GM12878 (cell line): ENCODE data around the gene PTGIS. TPM values are rescaled to one million over a fixed set of nuclear protein-coding genes. Genes with fewer than 3 reads are reported as not detected.

ENCODE experiments used
- ATAC-seq: fragments of 200-7000 bp; cut with Tn5 transposase; 3 replicates; pipeline ENCODE4 v1.9.1; 2020; ENCODE audit warnings: mild to moderate bottlenecking, moderate library complexity
- BruUV-seq: library from RNA; stranded (reverse); fragments of 400-500 nt; replicated peaks from 2 replicates; lab custom pipeline; 2021; lab: Mats Ljungman, UMichigan
- CTCF ChIA-PET: fragments of 300-600 bp; sonication (Branson Sonifier 250); formaldehyde crosslinking; extraction: SDS; loops from one replicate; lab custom pipeline; 2021; ENCODE audit warnings: inconsistent platforms; lab: Yijun Ruan, JAX
- POLR2A ChIA-PET: fragments of 350-600 bp; formaldehyde crosslinking; extraction: SDS; loops from one replicate; lab custom pipeline; 2021; ENCODE audit warnings: inconsistent platforms; lab: Charles Lee
- RAD21 ChIA-PET: fragments of 300-600 bp; sonication (Branson Sonifier 250); formaldehyde crosslinking; loops from one replicate; lab custom pipeline; 2023; ENCODE audit warnings: antibody characterized with exemption; ENCODE audit not compliant: unreplicated experiment; lab: Charles Lee
- SMC1A ChIA-PET: fragments of 300-600 bp; sonication (Branson Sonifier 250); formaldehyde crosslinking; loops from one replicate; lab custom pipeline; 2023; ENCODE audit not compliant: unreplicated experiment, uncharacterized antibody; lab: Charles Lee
- DNase-seq: peaks from one replicate; pipeline ENCODE4 v3.0.0-alpha.2; 2011; ENCODE audit warnings: low read depth, low spot score
- FAIRE-seq: peaks from 3 replicates; lab custom pipeline; 2011; peaks lifted over from hg19 to GRCh38; lab: Jason Lieb, UNC
- H2AFZ ChIP-seq: 2 replicates; pipeline ENCODE4 v1.6.0; 2011; ENCODE audit warnings: low read depth, low read length, control low read depth; ENCODE audit not compliant: control insufficient read depth
- H3K27ac ChIP-seq: 2 replicates; pipeline ENCODE4 v1.5.1; 2011; ENCODE audit warnings: control low read depth; ENCODE audit not compliant: control insufficient read depth, insufficient read depth
- H3K27me3 ChIP-seq, 2 experiments: replicated peaks in 1 of 2; 2 replicates each; pipeline versions ENCODE4 v1.6.0 to v1.6.1; 2011; ENCODE audit warnings: low read length in 1 of 2; ENCODE audit not compliant: control insufficient read depth in 2 of 2, insufficient read depth in 2 of 2
- H3K36me3 ChIP-seq, 2 experiments: 2 replicates each; pipeline ENCODE4 v1.5.1; 2011; ENCODE audit warnings: low read length in 1 of 2; ENCODE audit not compliant: control insufficient read depth in 2 of 2, insufficient read depth in 2 of 2
- H3K4me1 ChIP-seq: 2 replicates; pipeline ENCODE4 v1.6.1; 2011; ENCODE audit warnings: mild to moderate bottlenecking, low read length, moderate library complexity, mixed read lengths; ENCODE audit not compliant: control insufficient read depth, insufficient read depth
- H3K4me2 ChIP-seq: 2 replicates; pipeline ENCODE4 v1.6.0; 2011; ENCODE audit warnings: control low read depth; ENCODE audit not compliant: control insufficient read depth, insufficient read depth
- H3K4me3 ChIP-seq: fragments of 200-600 bp; sonication (generic); 2 replicates; pipeline ENCODE4 v1.5.1; 2016
- H3K79me2 ChIP-seq: 2 replicates; pipeline ENCODE4 v1.6.0; 2011; ENCODE audit warnings: low read length; ENCODE audit not compliant: control insufficient read depth, insufficient read depth
- H3K9ac ChIP-seq: 2 replicates; pipeline ENCODE4 v1.8.0; 2011; ENCODE audit warnings: low read length, control low read depth, mixed read lengths; ENCODE audit not compliant: control insufficient read depth, insufficient read depth
- H3K9me3 ChIP-seq: replicated peaks from 3 replicates; pipeline ENCODE4 v1.5.1; 2011; ENCODE audit warnings: mild to moderate bottlenecking, low read length; ENCODE audit not compliant: control insufficient read depth, insufficient read depth
- H4K20me1 ChIP-seq: 2 replicates; pipeline ENCODE4 v1.6.0; 2011; ENCODE audit not compliant: control insufficient read depth, insufficient read depth
- POU2F2 ChIP-seq: IDR thresholded peaks from 3 replicates; pipeline ENCODE4 v1.6.1; 2011; ENCODE audit warnings: low read depth, mild to moderate bottlenecking, low read length, borderline replicate concordance
- RAD21 ChIP-seq: IDR thresholded peaks from 2 replicates; pipeline ENCODE4 v1.6.1; 2011; ENCODE audit warnings: mild to moderate bottlenecking, low read depth, low read length, moderate library complexity; ENCODE audit not compliant: insufficient read depth
- RUNX3 ChIP-seq: IDR thresholded peaks from 2 replicates; pipeline ENCODE4 v1.6.1; 2012; ENCODE audit warnings: low read length, inconsistent platforms
- SMC3 ChIP-seq: IDR thresholded peaks from 2 replicates; pipeline ENCODE4 v1.6.1; 2011; ENCODE audit warnings: low read length, improper control_type of control experiment, borderline replicate concordance
- SP1 ChIP-seq: IDR thresholded peaks from one replicate; pipeline ENCODE4 v1.6.1; 2011; ENCODE audit warnings: low read depth, low read length
- WGBS: methylation state at CpG from one replicate; pipeline ENCODE4 v1.1.6; 2016; ENCODE audit warnings: low lambda C conversion rate; ENCODE audit not compliant: insufficient replicate concordance, insufficient coverage; ENCODE audit errors: missing lambda C conversion rate; 5-methylcytosine and 5-hydroxymethylcytosine counted together
- in situ Hi-C: fragments of 300-500 bp; cut with MboI; formaldehyde crosslinking; loops from 9 replicates; pipeline ENCODE4 v1.14.3; 2018; ENCODE audit warnings: mixed read lengths
- intact Hi-C: fragments of 100-400 bp; cut with micrococcal nuclease; formaldehyde crosslinking; loops from one replicate; pipeline ENCODE4 v1.14.2; 2022; ENCODE audit not compliant: unreplicated experiment
- polyA plus RNA-seq, 11 experiments: library from polyadenylated mRNA; depleted of rRNA in 4 of 11; unstranded in 6 of 11; stranded (reverse) in 5 of 11; fragments of >200 nt; fragmentation: Nextera tagmentation in 4 of 11; fragmentation: Illumina TruSeq in 1 of 11; extraction: Ambion mirVana in 4 of 11; extraction: Trizol in 1 of 11; gene quantifications; 1 replicate in 1 of 11; 2 replicates in 10 of 11; pipeline versions ENCODE4 v1.2.1 to v1.2.3, GENCODE V29; 2011 to 2016; ENCODE audit warnings: inconsistent platforms in 2 of 11, missing spikeins in 2 of 11, low read depth in 1 of 11
- total RNA-seq, 4 experiments: library from RNA; depleted of rRNA in 3 of 4; stranded (reverse); fragments of >200 nt in 3 of 4; fragmentation: Illumina TruSeq in 1 of 4; extraction: Trizol in 1 of 4; gene quantifications; 2 replicates each; pipeline versions ENCODE4 v1.2.1 to v1.2.3, GENCODE V29; 2013 to 2021
- TF ChIP-seq, protein P1 (sequence below): IDR thresholded peaks from 2 replicates; pipeline ENCODE4 v1.6.1; 2011; ENCODE audit warnings: borderline replicate concordance, low read depth, mild to moderate bottlenecking, moderate library complexity, mixed read lengths, low read length; ENCODE audit not compliant: insufficient read depth; ENCODE audit errors: extremely low read length
- TF ChIP-seq, protein P2 (sequence below), 3 experiments: IDR thresholded peaks in 2 of 3; conservative IDR thresholded peaks in 1 of 3; 2 replicates each; pipeline ENCODE4 v1.5.1; 2011; ENCODE audit warnings: low read depth in 3 of 3, low read length in 3 of 3, mild to moderate bottlenecking in 3 of 3, control low read depth in 2 of 3, moderate library complexity in 2 of 3, inconsistent platforms in 1 of 3, mixed read lengths in 1 of 3; ENCODE audit not compliant: control insufficient read depth in 2 of 3, insufficient read depth in 1 of 3; ENCODE audit errors: extremely low read depth in 1 of 3

Gene PTGIS
- total and polyA plus RNA-seq, 10 of the 15 experiments (the other 5 are each of a cell fraction or from before 2014, with no cell fraction given), result 0.10 TPM; not detected in 9

DNA sequence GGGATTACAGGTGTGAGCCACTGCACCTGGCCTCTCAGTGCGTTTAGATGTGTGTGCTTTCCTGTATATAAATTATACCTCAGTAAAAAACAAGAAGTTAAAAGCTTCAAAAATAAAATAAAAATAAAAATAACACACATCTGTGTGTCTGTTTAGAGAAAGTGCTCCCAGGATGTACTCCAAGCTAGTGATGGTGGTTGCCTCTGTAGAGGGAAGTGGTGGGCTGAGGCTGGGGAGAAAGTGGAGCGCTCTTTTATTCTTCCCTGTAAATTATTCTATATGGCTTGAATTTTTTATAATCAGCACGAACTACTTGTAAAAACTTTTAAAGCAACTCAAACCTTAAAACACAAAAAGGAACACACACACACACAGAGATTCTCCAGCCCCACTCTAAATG lies 29.0 kb downstream of the PTGIS start:
- in situ Hi-C loops, result no loop called here
- no peak for FAIRE-seq
- BruUV-seq, result no TSS peak

DNA sequence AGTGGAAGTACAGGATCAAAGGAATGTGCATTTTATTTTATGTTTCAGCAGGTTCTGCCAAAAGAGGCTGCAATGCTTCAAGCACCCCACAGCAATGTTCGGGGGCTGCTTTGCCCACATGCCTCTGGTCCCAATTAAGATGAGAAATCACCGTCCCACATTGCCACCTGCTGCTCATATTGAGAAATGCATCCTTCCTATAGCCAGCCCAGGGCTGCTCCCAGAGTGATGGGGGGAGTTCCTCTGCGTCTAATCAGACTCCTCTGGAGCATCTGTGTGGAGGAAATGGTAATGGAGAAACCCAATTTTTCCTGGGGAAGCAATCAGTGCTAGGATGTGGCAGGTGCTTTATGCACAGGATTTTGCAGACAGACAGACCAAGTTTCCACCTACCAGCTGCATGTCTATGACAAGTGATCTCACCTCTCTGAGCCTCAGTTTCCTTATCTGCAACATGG lies 33.7 kb downstream of the PTGIS start:
- DNase-seq (peak; percentile 19), FAIRE-seq (peak; percentile 93), ATAC-seq (peak; percentile 91)
- H3K27me3 ChIP-seq, result no peaks in the 10 kb centered on the region
- ChIA-PET POLR2A (no interaction called here), SMC1A (interaction anchor here (0.7 to 0.9 kb wide), 2 partner anchors 27 to 149 kb away, joined by 3 read pairs; no protein-coding TSS in a partner anchor), CTCF (interaction anchor here (0.5 to 2.0 kb wide), 15 partner anchors 8 to 1639 kb away, joined by 3 to 17 read pairs (median 3); no protein-coding TSS in a partner anchor), RAD21 (no interaction called here)
- no TSS peak for BruUV-seq
- peak; percentile 65 for TF ChIP-seq RAD21
- TF ChIP-seq, protein P1, sequence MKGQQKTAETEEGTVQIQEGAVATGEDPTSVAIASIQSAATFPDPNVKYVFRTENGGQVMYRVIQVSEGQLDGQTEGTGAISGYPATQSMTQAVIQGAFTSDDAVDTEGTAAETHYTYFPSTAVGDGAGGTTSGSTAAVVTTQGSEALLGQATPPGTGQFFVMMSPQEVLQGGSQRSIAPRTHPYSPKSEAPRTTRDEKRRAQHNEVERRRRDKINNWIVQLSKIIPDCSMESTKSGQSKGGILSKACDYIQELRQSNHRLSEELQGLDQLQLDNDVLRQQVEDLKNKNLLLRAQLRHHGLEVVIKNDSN, result no peak
- TF ChIP-seq, protein P2, sequence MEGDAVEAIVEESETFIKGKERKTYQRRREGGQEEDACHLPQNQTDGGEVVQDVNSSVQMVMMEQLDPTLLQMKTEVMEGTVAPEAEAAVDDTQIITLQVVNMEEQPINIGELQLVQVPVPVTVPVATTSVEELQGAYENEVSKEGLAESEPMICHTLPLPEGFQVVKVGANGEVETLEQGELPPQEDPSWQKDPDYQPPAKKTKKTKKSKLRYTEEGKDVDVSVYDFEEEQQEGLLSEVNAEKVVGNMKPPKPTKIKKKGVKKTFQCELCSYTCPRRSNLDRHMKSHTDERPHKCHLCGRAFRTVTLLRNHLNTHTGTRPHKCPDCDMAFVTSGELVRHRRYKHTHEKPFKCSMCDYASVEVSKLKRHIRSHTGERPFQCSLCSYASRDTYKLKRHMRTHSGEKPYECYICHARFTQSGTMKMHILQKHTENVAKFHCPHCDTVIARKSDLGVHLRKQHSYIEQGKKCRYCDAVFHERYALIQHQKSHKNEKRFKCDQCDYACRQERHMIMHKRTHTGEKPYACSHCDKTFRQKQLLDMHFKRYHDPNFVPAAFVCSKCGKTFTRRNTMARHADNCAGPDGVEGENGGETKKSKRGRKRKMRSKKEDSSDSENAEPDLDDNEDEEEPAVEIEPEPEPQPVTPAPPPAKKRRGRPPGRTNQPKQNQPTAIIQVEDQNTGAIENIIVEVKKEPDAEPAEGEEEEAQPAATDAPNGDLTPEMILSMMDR (IDR thresholded peaks at IDR 0.05 in 2 of 3, conservative IDR thresholded peaks at IDR 0.05 in 1 of 3; ENCODE audit: control insufficient read depth in 2 of 3, extremely low read depth in 1 of 3, insufficient read depth in 1 of 3, low read depth in 3 of 3, low read length in 3 of 3), result peak; percentile 74 to 80 (median 76); a peak in 5 of 6 replicates
- peak; percentile 30; the same call in 1 of the 3 replicates for TF ChIP-seq POU2F2
- TF ChIP-seq SP1, result no peak
- TF ChIP-seq SMC3, result peak; percentile 52
- H4K20me1 ChIP-seq, result no peaks in the 10 kb centered on the region
- H3K4me1 ChIP-seq, result peaks cover 15% of the 10 kb centered on the region
- no peak overlapping the region for H3K9ac ChIP-seq
- no peak overlapping the region for H3K4me3 ChIP-seq
- no peaks in the 10 kb centered on the region for H3K36me3 ChIP-seq
- peak overlapping the region; percentile 4; the same call in 1 of the 2 replicates for H3K4me2 ChIP-seq
- intact Hi-C loops (loop anchor here (1.0 to 5.0 kb wide), 2 partner anchors 187 to 200 kb away; no protein-coding TSS in a partner anchor), in situ Hi-C loops (no loop called here)
- no peaks in the 10 kb centered on the region for H3K79me2 ChIP-seq
- H2AFZ ChIP-seq, result no peak overlapping the region
- WGBS, result 0% methylated on average over 3 of the region's 3 CpGs
- no peak overlapping the region for H3K27ac ChIP-seq
- H3K9me3 ChIP-seq, result no peaks in the 10 kb centered on the region

More for the DNA sequence above, 29.0 kb downstream of the PTGIS start:
- peaks cover 15% of the 10 kb centered on the region for H3K4me1 ChIP-seq
- ChIA-PET CTCF (interaction anchor here (0.9 to 10.6 kb wide), 4 partner anchors 68 to 308 kb away, joined by 3 to 148 read pairs (median 4); no protein-coding TSS in a partner anchor), RAD21 (interaction anchor here (1.2 to 5.5 kb wide), 3 partner anchors 70 to 308 kb away, joined by 3 to 51 read pairs (median 7); no protein-coding TSS in a partner anchor), POLR2A (no interaction called here), SMC1A (interaction anchor here (1.3 to 1.8 kb wide), 2 partner anchors 9 to 70 kb away, joined by 3 to 6 read pairs; no protein-coding TSS in a partner anchor)
- no peaks in the 10 kb centered on the region for H3K79me2 ChIP-seq
- TF ChIP-seq, protein P1, result no peak
- TF ChIP-seq RUNX3, result no peak
- H2AFZ ChIP-seq, result no peak overlapping the region
- no peaks in the 10 kb centered on the region for H3K27me3 ChIP-seq
- no peak overlapping the region for H3K4me2 ChIP-seq
- ATAC-seq (no peak), DNase-seq (no peak)
- no peaks in the 10 kb centered on the region for H4K20me1 ChIP-seq
- H3K27ac ChIP-seq, result no peak overlapping the region
- no peaks in the 10 kb centered on the region for H3K36me3 ChIP-seq
- 33% methylated on average over 3 of the region's 3 CpGs for WGBS
- intact Hi-C loops, result no loop called here
- H3K4me3 ChIP-seq, result no peak overlapping the region
- H3K9me3 ChIP-seq, result no peaks in the 10 kb centered on the region
- H3K9ac ChIP-seq, result no peak overlapping the region
